Loucy (cell line): Measurements from ENCODE around the gene LAP3.

Experiments used
- H2AFZ ChIP-seq: fragments of 200-600 bp; sonication (generic); 2 replicates; pipeline ENCODE4 v1.6.0; 2016; ENCODE audit warnings: antibody characterized with exemption, mild to moderate bottlenecking, low read length, moderate library complexity
- H3F3A ChIP-seq: fragments of 200-600 bp; 2 replicates; pipeline ENCODE4 v1.6.0; 2016; ENCODE audit warnings: antibody characterized with exemption, low read depth, mild to moderate bottlenecking
- H3K27me3 ChIP-seq: fragments of 200-600 bp; sonication (generic); 2 replicates; pipeline ENCODE4 v1.6.1; 2014; ENCODE audit warnings: low read length, mild to moderate bottlenecking; ENCODE audit not compliant: insufficient read depth, poor library complexity, severe bottlenecking
- H3K36me3 ChIP-seq: fragments of 200-600 bp; sonication (generic); 2 replicates; pipeline ENCODE4 v1.6.1; 2016; ENCODE audit warnings: low read length; ENCODE audit not compliant: insufficient read depth
- H3K4me1 ChIP-seq: fragments of 200-600 bp; sonication (generic); 2 replicates; pipeline ENCODE4 v1.5.1; 2014; ENCODE audit warnings: low read length, mild to moderate bottlenecking; ENCODE audit not compliant: insufficient read depth, poor library complexity, severe bottlenecking
- H3K4me2 ChIP-seq: fragments of 200-600 bp; sonication (generic); 2 replicates; pipeline ENCODE4 v1.6.0; 2014; ENCODE audit warnings: antibody characterized with exemption, low read length, low read depth, mild to moderate bottlenecking; ENCODE audit not compliant: poor library complexity, severe bottlenecking
- H3K4me3 ChIP-seq: fragments of 200-600 bp; sonication (generic); 2 replicates; pipeline ENCODE4 v1.5.1; 2014; ENCODE audit warnings: low read length, mild to moderate bottlenecking, mixed read lengths; ENCODE audit not compliant: poor library complexity, severe bottlenecking
- H3K79me2 ChIP-seq: fragments of 200-600 bp; sonication (generic); 2 replicates; pipeline ENCODE4 v1.6.1; 2014; ENCODE audit warnings: low read length; ENCODE audit not compliant: insufficient read depth
- H3K9ac ChIP-seq: fragments of 200-600 bp; sonication (generic); 2 replicates; pipeline ENCODE4 v1.6.0; 2014; ENCODE audit warnings: mild to moderate bottlenecking, low read depth, low read length, moderate library complexity; ENCODE audit not compliant: poor library complexity, severe bottlenecking
- H3K9me2 ChIP-seq: fragments of 200-600 bp; sonication (generic); replicated peaks from 2 replicates; pipeline ENCODE4 v1.6.1; 2016; ENCODE audit warnings: low read depth, low read length, mixed read lengths
- H3K9me3 ChIP-seq: fragments of 200-600 bp; sonication (generic); 2 replicates; pipeline ENCODE4 v1.6.1; 2014; ENCODE audit warnings: mild to moderate bottlenecking, antibody characterized with exemption, low read length, low read depth; ENCODE audit not compliant: insufficient read depth
- H4K20me1 ChIP-seq: fragments of 200-600 bp; sonication (generic); 2 replicates; pipeline ENCODE4 v1.6.0; 2014; ENCODE audit warnings: antibody characterized with exemption, low read length, mild to moderate bottlenecking; ENCODE audit not compliant: insufficient read depth, poor library complexity, severe bottlenecking
- CTCF ChIP-seq: fragments of 200-600 bp; sonication (generic); conservative IDR thresholded peaks from 2 replicates; pipeline ENCODE4 v1.5.1; 2014; ENCODE audit warnings: mild to moderate bottlenecking, antibody characterized with exemption, low read length
- EZH2phosphoT487 ChIP-seq: fragments of 200-600 bp; IDR thresholded peaks from 2 replicates; pipeline ENCODE4 v1.6.1; 2018; ENCODE audit warnings: antibody characterized with exemption, mild to moderate bottlenecking, moderate library complexity, borderline replicate concordance

Gene LAP3

GRCh38 chr4:17624821-17625220 is 47.8 kb downstream of the LAP3 start:
- H3K79me2 ChIP-seq = peaks cover 59% of the 10 kb centered on the region
- H3F3A ChIP-seq = no peaks in the 10 kb centered on the region
- no peaks in the 10 kb centered on the region for H3K9me3 ChIP-seq
- TF ChIP-seq EZH2phosphoT487 = no peak
- TF ChIP-seq CTCF = no peak
- H3K9ac ChIP-seq = no peak overlapping the region
- H3K27me3 ChIP-seq = no peaks in the 10 kb centered on the region
- peaks cover 28% of the 10 kb centered on the region for H4K20me1 ChIP-seq
- peaks cover 4% of the 10 kb centered on the region for H3K4me1 ChIP-seq
- no peak overlapping the region for H3K4me3 ChIP-seq
- H2AFZ ChIP-seq = no peak overlapping the region
- no peak overlapping the region for H3K4me2 ChIP-seq
- H3K36me3 ChIP-seq = peaks cover 96% of the 10 kb centered on the region
- H3K9me2 ChIP-seq = no peaks in the 10 kb centered on the region

- Histone ChIP-seq H3K4me1 (peaks cover 2% of the 10 kb centered on the region), H3K9ac (no peak overlapping the region), H3K4me3 (no peak overlapping the region), H3F3A (no peaks in the 10 kb centered on the region; the same call in 1 of the 2 replicates), H3K4me2 (no peak overlapping the region), H2AFZ (no peak overlapping the region), H3K9me3 (no peaks in the 10 kb centered on the region), H4K20me1 (peaks cover 11% of the 10 kb centered on the region), H3K36me3 (peaks cover 83% of the 10 kb centered on the region), H3K79me2 (peaks cover 12% of the 10 kb centered on the region; the same call in 1 of the 2 replicates), H3K9me2 (no peaks in the 10 kb centered on the region), H3K27me3 (no peaks in the 10 kb centered on the region)
- no peak for TF ChIP-seq EZH2phosphoT487
- TF ChIP-seq CTCF = no peak
These were observed 53.2 kb downstream of the LAP3 start for GRCh38 chr4:17630228-17630627.

GRCh38 chr4:17633600-17633999 is 56.6 kb downstream of the LAP3 start:
- H3K4me2 ChIP-seq = no peak overlapping the region
- H3K79me2 ChIP-seq = peaks cover 7% of the 10 kb centered on the region; the same call in 1 of the 2 replicates
- H3K27me3 ChIP-seq = no peaks in the 10 kb centered on the region
- H2AFZ ChIP-seq = no peak overlapping the region
- H3K36me3 ChIP-seq = peaks cover 51% of the 10 kb centered on the region; the same call in 1 of the 2 replicates
- H3K9ac ChIP-seq = no peak overlapping the region
- no peak for TF ChIP-seq EZH2phosphoT487
- no peak for TF ChIP-seq CTCF
- H3K9me2 ChIP-seq = no peaks in the 10 kb centered on the region
- H3F3A ChIP-seq = no peaks in the 10 kb centered on the region; the same call in 1 of the 2 replicates
- H4K20me1 ChIP-seq = peaks cover 4% of the 10 kb centered on the region
- no peak overlapping the region for H3K4me3 ChIP-seq
- H3K4me1 ChIP-seq = peaks cover 2% of the 10 kb centered on the region
- H3K9me3 ChIP-seq = no peaks in the 10 kb centered on the region
